ENCODE measurements around the gene VWC2.

The VWC2 gene

DNA sequence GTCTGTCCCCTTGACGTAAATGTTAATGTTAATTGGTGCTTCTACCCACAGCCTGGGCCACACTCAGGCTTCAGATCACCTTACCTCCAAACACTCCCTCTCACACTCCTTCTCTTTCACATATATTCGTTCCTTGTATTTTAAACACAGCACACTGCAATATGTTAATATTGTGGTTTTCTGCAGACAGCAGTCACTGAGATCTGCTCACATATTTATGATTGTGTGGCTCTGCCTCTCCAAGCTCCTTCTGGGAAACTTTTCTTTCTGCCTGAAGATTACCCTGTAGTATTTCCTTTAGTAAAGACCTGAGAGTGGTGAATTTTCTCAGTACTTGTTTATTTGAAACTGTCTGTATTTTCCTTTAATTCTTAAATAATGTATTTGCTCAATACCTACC is 104.7 kb downstream of the VWC2 start:
- Histone ChIP-seq H3K9me3 (no peaks in the 10 kb centered on the region), H3K4me1 (ENCODE audit: control insufficient read depth in 1 of 2, insufficient read depth in 1 of 2, low read depth in 1 of 2, low read length in 1 of 2) (no peaks in the 10 kb centered on the region), H3K4me3 (ENCODE audit: low read depth in 1 of 2, low read length in 1 of 2) (no peak overlapping the region), H3K27me3 (no peaks in the 10 kb centered on the region), H3K36me3 (no peaks in the 10 kb centered on the region), H3K27ac (no peak overlapping the region)
- TF ChIP-seq, protein P1, sequence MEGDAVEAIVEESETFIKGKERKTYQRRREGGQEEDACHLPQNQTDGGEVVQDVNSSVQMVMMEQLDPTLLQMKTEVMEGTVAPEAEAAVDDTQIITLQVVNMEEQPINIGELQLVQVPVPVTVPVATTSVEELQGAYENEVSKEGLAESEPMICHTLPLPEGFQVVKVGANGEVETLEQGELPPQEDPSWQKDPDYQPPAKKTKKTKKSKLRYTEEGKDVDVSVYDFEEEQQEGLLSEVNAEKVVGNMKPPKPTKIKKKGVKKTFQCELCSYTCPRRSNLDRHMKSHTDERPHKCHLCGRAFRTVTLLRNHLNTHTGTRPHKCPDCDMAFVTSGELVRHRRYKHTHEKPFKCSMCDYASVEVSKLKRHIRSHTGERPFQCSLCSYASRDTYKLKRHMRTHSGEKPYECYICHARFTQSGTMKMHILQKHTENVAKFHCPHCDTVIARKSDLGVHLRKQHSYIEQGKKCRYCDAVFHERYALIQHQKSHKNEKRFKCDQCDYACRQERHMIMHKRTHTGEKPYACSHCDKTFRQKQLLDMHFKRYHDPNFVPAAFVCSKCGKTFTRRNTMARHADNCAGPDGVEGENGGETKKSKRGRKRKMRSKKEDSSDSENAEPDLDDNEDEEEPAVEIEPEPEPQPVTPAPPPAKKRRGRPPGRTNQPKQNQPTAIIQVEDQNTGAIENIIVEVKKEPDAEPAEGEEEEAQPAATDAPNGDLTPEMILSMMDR (IDR thresholded peaks at IDR 0.05), result no peak

- Histone ChIP-seq H3K36me3 (no peaks in the 10 kb centered on the region), H3K27ac (no peak overlapping the region), H3K4me3 (ENCODE audit: low read depth in 1 of 2, low read length in 1 of 2) (no peak overlapping the region), H3K27me3 (no peaks in the 10 kb centered on the region), H3K9me3 (no peaks in the 10 kb centered on the region), H3K4me1 (ENCODE audit: control insufficient read depth in 1 of 2, insufficient read depth in 1 of 2, low read depth in 1 of 2, low read length in 1 of 2) (no peaks in the 10 kb centered on the region)
- TF ChIP-seq, protein P1 (IDR thresholded peaks at IDR 0.05), result no peak
Measured at GRCh38 chr7:49878627-49879026, 105.2 kb downstream of the VWC2 start.

DNA sequence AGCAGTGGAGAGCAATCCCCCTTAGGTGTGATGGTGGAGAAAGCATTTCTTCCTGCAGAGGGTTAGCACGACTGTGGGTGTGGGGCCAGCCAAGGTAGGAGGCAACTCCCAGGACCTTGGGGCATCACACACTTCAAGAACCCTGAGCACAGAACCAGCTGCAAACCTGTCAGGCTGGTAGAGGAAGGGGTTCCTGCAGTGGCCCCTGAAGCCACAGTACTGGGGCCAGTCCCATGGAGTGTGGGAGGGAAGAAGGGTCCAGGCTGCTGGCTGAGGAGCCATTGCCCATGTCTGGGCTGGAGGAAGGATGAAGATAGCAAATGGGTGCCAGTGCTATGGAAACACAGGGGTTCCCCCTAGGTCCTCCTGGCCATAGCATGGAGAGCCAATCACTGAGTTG is 110.5 kb downstream of the VWC2 start:
- TF ChIP-seq, protein P1 (IDR thresholded peaks at IDR 0.05), result no peak
- Histone ChIP-seq H3K36me3 (no peaks in the 10 kb centered on the region), H3K4me3 (ENCODE audit: low read depth in 1 of 2, low read length in 1 of 2) (no peak overlapping the region), H3K27ac (no peak overlapping the region), H3K9me3 (no peaks in the 10 kb centered on the region), H3K27me3 (no peaks in the 10 kb centered on the region), H3K4me1 (ENCODE audit: control insufficient read depth in 1 of 2, insufficient read depth in 1 of 2, low read depth in 1 of 2, low read length in 1 of 2) (no peaks in the 10 kb centered on the region)

GRCh38 chr7:49885593-49886285 is 112.3 kb downstream of the VWC2 start:
- Histone ChIP-seq H3K4me1 (ENCODE audit: control insufficient read depth in 1 of 2, insufficient read depth in 1 of 2, low read depth in 1 of 2, low read length in 1 of 2) (no peaks in the 10 kb centered on the region), H3K36me3 (no peaks in the 10 kb centered on the region), H3K27ac (no peak overlapping the region), H3K9me3 (no peaks in the 10 kb centered on the region), H3K4me3 (ENCODE audit: low read depth in 1 of 2, low read length in 1 of 2) (no peak overlapping the region), H3K27me3 (no peaks in the 10 kb centered on the region)
- TF ChIP-seq, protein P1 (IDR thresholded peaks at IDR 0.05), result no peak

DNA sequence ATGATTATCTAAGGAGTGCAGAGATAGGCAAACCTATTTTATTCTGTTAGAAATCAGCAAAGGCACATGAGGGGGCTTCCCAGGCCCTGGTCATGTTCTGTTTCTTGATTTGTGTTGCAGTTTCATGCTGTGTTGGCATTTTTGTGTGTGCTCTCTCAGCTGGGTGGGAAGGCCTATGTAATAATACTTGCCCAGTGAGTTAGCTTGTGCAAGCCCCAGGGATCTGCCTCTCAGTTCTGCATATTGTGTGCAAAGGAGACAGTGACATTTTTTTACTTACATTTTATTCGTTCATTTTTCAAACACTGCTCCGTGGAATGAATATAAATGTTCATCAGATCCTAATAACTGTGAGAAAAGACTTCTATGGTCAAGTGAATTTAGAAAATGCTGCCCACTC is 119.0 kb downstream of the VWC2 start:
- no peaks in the 10 kb centered on the region for H3K36me3 ChIP-seq
- no peak overlapping the region for H3K4me3 ChIP-seq (ENCODE audit: low read depth in 1 of 2, low read length in 1 of 2)
- H3K27me3 ChIP-seq, result no peaks in the 10 kb centered on the region
- no peaks in the 10 kb centered on the region for H3K9me3 ChIP-seq
- TF ChIP-seq, protein P1 (IDR thresholded peaks at IDR 0.05), result no peak
- H3K4me1 ChIP-seq (ENCODE audit: control insufficient read depth in 1 of 2, insufficient read depth in 1 of 2, low read depth in 1 of 2, low read length in 1 of 2), result no peaks in the 10 kb centered on the region
- no peak overlapping the region for H3K27ac ChIP-seq

All from neutrophil (primary cell).